Neural progenitor cell (in vitro differentiated cells): ENCODE measurements around the gene DIS3L2. TPM values are rescaled to one million over a fixed set of nuclear protein-coding genes. Genes with fewer than 3 reads are reported as not detected.

Experiments used
- DNase-seq: peaks from one replicate; pipeline ENCODE4 v3.0.0-alpha.2; 2016; ENCODE audit warnings: low spot score
- H2AFZ ChIP-seq: fragments of 200-600 bp; sonication (generic); replicated peaks from 2 replicates; pipeline ENCODE4 v1.6.1; 2016; ENCODE audit warnings: antibody characterized with exemption
- H3F3A ChIP-seq: fragments of 200-600 bp; sonication (generic); 2 replicates; pipeline ENCODE4 v1.6.1; 2016; ENCODE audit warnings: antibody characterized with exemption, low read depth
- H3K27ac ChIP-seq: fragments of 200-600 bp; sonication (generic); 2 replicates; pipeline ENCODE4 v1.5.1; 2016; ENCODE audit warnings: mild to moderate bottlenecking
- H3K27me3 ChIP-seq: fragments of 200-600 bp; sonication (generic); 2 replicates; pipeline ENCODE4 v1.6.1; 2016; ENCODE audit warnings: mild to moderate bottlenecking, moderate library complexity
- H3K36me3 ChIP-seq: fragments of 200-600 bp; sonication (generic); 2 replicates; pipeline ENCODE4 v1.5.1; 2016
- H3K4me1 ChIP-seq: fragments of 200-600 bp; sonication (generic); 2 replicates; pipeline ENCODE4 v1.6.1; 2016; ENCODE audit warnings: mixed run types
- H3K4me2 ChIP-seq: fragments of 200-600 bp; sonication (generic); 2 replicates; pipeline ENCODE4 v1.6.1; 2016
- H3K4me3 ChIP-seq: fragments of 200-600 bp; sonication (generic); 2 replicates; pipeline ENCODE4 v1.5.1; 2016
- H3K79me2 ChIP-seq: fragments of 200-600 bp; sonication (generic); 2 replicates; pipeline ENCODE4 v1.6.1; 2016; ENCODE audit warnings: low read depth
- H3K9ac ChIP-seq: fragments of 200-600 bp; sonication (generic); 2 replicates; pipeline ENCODE4 v1.6.1; 2016
- H3K9me3 ChIP-seq: fragments of 200-600 bp; sonication (generic); 2 replicates; pipeline ENCODE4 v1.5.1; 2016; ENCODE audit warnings: low read depth
- H4K20me1 ChIP-seq: fragments of 200-600 bp; sonication (generic); 2 replicates; pipeline ENCODE4 v1.6.1; 2016; ENCODE audit warnings: low read depth
- H3K27ac Mint-ChIP-seq: 3 replicates; pipeline ENCODE4 v1.8.0; 2021; ENCODE audit warnings: mixed read lengths
- H3K27me3 Mint-ChIP-seq: 2 replicates; pipeline ENCODE4 v1.8.0; 2022; ENCODE audit warnings: low read depth, mild to moderate bottlenecking, inconsistent platforms, moderate library complexity, mixed read lengths; ENCODE audit not compliant: insufficient read depth
- H3K36me3 Mint-ChIP-seq: 3 replicates; pipeline ENCODE4 v1.8.0; 2021; ENCODE audit warnings: mixed read lengths
- H3K4me1 Mint-ChIP-seq: 3 replicates; pipeline ENCODE4 v1.8.0; 2021; ENCODE audit warnings: mixed read lengths
- H3K4me3 Mint-ChIP-seq: 3 replicates; pipeline ENCODE4 v1.8.0; 2021; ENCODE audit warnings: mild to moderate bottlenecking, moderate library complexity, mixed read lengths
- H3K9me3 Mint-ChIP-seq: 3 replicates; pipeline ENCODE4 v1.8.0; 2020; ENCODE audit warnings: mixed read lengths
- CTCF ChIP-seq: fragments of 200-600 bp; sonication (generic); IDR thresholded peaks from 2 replicates; pipeline ENCODE4 v1.5.1; 2017; ENCODE audit warnings: antibody characterized with exemption, mild to moderate bottlenecking
- EZH2 ChIP-seq: fragments of 200-600 bp; sonication (generic); IDR thresholded peaks from 2 replicates; pipeline ENCODE4 v1.6.1; 2017; ENCODE audit warnings: antibody characterized with exemption, mild to moderate bottlenecking, moderate library complexity
- EZH2phosphoT487 ChIP-seq: fragments of 200-600 bp; sonication (generic); IDR thresholded peaks from 2 replicates; pipeline ENCODE4 v1.6.1; 2017; ENCODE audit warnings: antibody characterized with exemption
- total RNA-seq: library from RNA; depleted of rRNA; stranded (reverse); fragments of >200 nt; gene quantifications from 2 replicates; pipeline ENCODE4 v1.2.3, GENCODE V29; 2015; ENCODE audit warnings: low replicate concordance

DIS3L2 gene
- total RNA-seq, 1 donor from 2014 or later = 23.2 TPM

- Histone ChIP-seq H3K4me2 (no peak overlapping the region), H3K79me2 (no peaks in the 10 kb centered on the region), H3F3A (no peaks in the 10 kb centered on the region), H3K4me3 (no peak overlapping the region), H3K36me3 (no peaks in the 10 kb centered on the region), H3K9ac (no peak overlapping the region), H3K4me1 (no peaks in the 10 kb centered on the region), H3K27ac (no peak overlapping the region), H3K9me3 (no peaks in the 10 kb centered on the region), H3K27me3 (no peaks in the 10 kb centered on the region), H2AFZ (no peak overlapping the region), H4K20me1 (no peaks in the 10 kb centered on the region)
- H3K4me3 Mint-ChIP-seq = no peak overlapping the region
- no peaks in the 10 kb centered on the region for H3K9me3 Mint-ChIP-seq
- peaks cover 6% of the 10 kb centered on the region for H3K36me3 Mint-ChIP-seq
- no peak overlapping the region for H3K27ac Mint-ChIP-seq
- peaks cover 15% of the 10 kb centered on the region for H3K4me1 Mint-ChIP-seq
- TF ChIP-seq CTCF (no peak), EZH2 (no peak), EZH2phosphoT487 (no peak)
- no peaks in the 10 kb centered on the region for H3K27me3 Mint-ChIP-seq
- no peak for DNase-seq
These were observed 289.0 kb downstream of the DIS3L2 start for GRCh38 chr2:232250246-232251175.

GRCh38 chr2:232255033-232255432 lies 293.5 kb downstream of the DIS3L2 start:
- Histone ChIP-seq H3K4me2 (no peak overlapping the region), H3K27ac (no peak overlapping the region), H3K9ac (no peak overlapping the region), H3K9me3 (no peaks in the 10 kb centered on the region), H3K79me2 (no peaks in the 10 kb centered on the region), H3F3A (no peaks in the 10 kb centered on the region), H3K27me3 (no peaks in the 10 kb centered on the region), H2AFZ (no peak overlapping the region), H3K4me1 (no peaks in the 10 kb centered on the region), H3K4me3 (no peak overlapping the region), H4K20me1 (no peaks in the 10 kb centered on the region), H3K36me3 (no peaks in the 10 kb centered on the region)
- H3K4me3 Mint-ChIP-seq = no peak overlapping the region
- peaks cover 6% of the 10 kb centered on the region for H3K36me3 Mint-ChIP-seq
- H3K27ac Mint-ChIP-seq = no peak overlapping the region
- TF ChIP-seq CTCF (no peak), EZH2phosphoT487 (no peak), EZH2 (no peak)
- no peaks in the 10 kb centered on the region for H3K9me3 Mint-ChIP-seq
- peaks cover 24% of the 10 kb centered on the region for H3K4me1 Mint-ChIP-seq
- no peak for DNase-seq
- H3K27me3 Mint-ChIP-seq = peaks cover 2% of the 10 kb centered on the region

- H3F3A ChIP-seq = no peaks in the 10 kb centered on the region
- no peaks in the 10 kb centered on the region for H4K20me1 ChIP-seq
- no peak for DNase-seq
- no peaks in the 10 kb centered on the region for H3K9me3 ChIP-seq
- peak overlapping the region; percentile 93 for H3K27ac Mint-ChIP-seq
- H3K4me1 ChIP-seq = no peaks in the 10 kb centered on the region
- H2AFZ ChIP-seq = no peak overlapping the region
- no peak overlapping the region for H3K27ac ChIP-seq
- H3K36me3 ChIP-seq = no peaks in the 10 kb centered on the region
- H3K9me3 Mint-ChIP-seq = no peaks in the 10 kb centered on the region
- no peak overlapping the region for H3K4me2 ChIP-seq
- H3K36me3 Mint-ChIP-seq = peaks cover 30% of the 10 kb centered on the region
- H3K4me1 Mint-ChIP-seq = peaks cover 43% of the 10 kb centered on the region
- peak overlapping the region; percentile 42 for H3K4me3 Mint-ChIP-seq
- TF ChIP-seq CTCF (no peak), EZH2phosphoT487 (no peak), EZH2 (no peak)
- peaks cover 5% of the 10 kb centered on the region for H3K27me3 Mint-ChIP-seq
- H3K4me3 ChIP-seq = no peak overlapping the region
- H3K27me3 ChIP-seq = no peaks in the 10 kb centered on the region
- H3K9ac ChIP-seq = no peak overlapping the region
- no peaks in the 10 kb centered on the region for H3K79me2 ChIP-seq
These were observed 298.6 kb downstream of the DIS3L2 start for GRCh38 chr2:232260075-232260474.
